ENCODE data around the gene TTC36.
"Not testable (repeated sequence)": the region's sequence is repeated elsewhere in the genome, so short reads cannot be mapped to it uniquely, and the experiment has no call there.

TTC36 gene

GRCh38 chr11:118532852-118533768, 5.8 kb downstream of the TTC36 start:
- no peak for DNase-seq

- DNase-seq, result no peak
Measured at GRCh38 chr11:118533769-118534729, 6.8 kb downstream of the TTC36 start.

- no peak for DNase-seq
Measured at GRCh38 chr11:118535261-118535660, 8.0 kb downstream of the TTC36 start.

- no peak for DNase-seq
Measured at GRCh38 chr11:118536726-118537125, 9.5 kb downstream of the TTC36 start.

GRCh38 chr11:118537409-118537980, 10.2 kb downstream of the TTC36 start:
- no peak for DNase-seq

GRCh38 chr11:118544010-118544646, 16.9 kb downstream of the TTC36 start:
- DNase-seq, result no peak

- DNase-seq, result no peak
Measured at GRCh38 chr11:118544647-118545010, 17.4 kb downstream of the TTC36 start.

GRCh38 chr11:118545533-118545932, 18.3 kb downstream of the TTC36 start:
- no peak for DNase-seq

- no peak for DNase-seq
Measured at GRCh38 chr11:118547132-118547531, 19.9 kb downstream of the TTC36 start.

GRCh38 chr11:118552341-118552740, 25.1 kb downstream of the TTC36 start:
- no peak for DNase-seq

- no peak for DNase-seq
Measured at GRCh38 chr11:118560806-118561205, 33.5 kb downstream of the TTC36 start.

GRCh38 chr11:118565051-118565450, 37.8 kb downstream of the TTC36 start:
- no peak for DNase-seq

GRCh38 chr11:118569670-118570069, 42.4 kb downstream of the TTC36 start:
- no peak for DNase-seq

GRCh38 chr11:118570787-118571186, 43.5 kb downstream of the TTC36 start:
- DNase-seq, result no peak

- DNase-seq, result not testable (repeated sequence)
Measured at GRCh38 chr11:118571701-118572060, 44.4 kb downstream of the TTC36 start.

GRCh38 chr11:118572061-118572980, 45.0 kb downstream of the TTC36 start, which contains the start of gene ARCN1:
ARCN1 (plus strand) TSS chr11:118572409; CDS start chr11:118572548, 139 bp downstream.
- DNase-seq, result peak; percentile 53

- DNase-seq, result no peak
Measured at GRCh38 chr11:118572981-118573550, 45.8 kb downstream of the TTC36 start.

GRCh38 chr11:118574636-118575035, 47.4 kb downstream of the TTC36 start:
- DNase-seq, result no peak

GRCh38 chr11:118577995-118578394, 50.7 kb downstream of the TTC36 start:
- not testable (repeated sequence) for DNase-seq

Measured in amniotic stem cell (primary cell).